A549 (cell line): ENCODE measurements around the gene SLC8A1.

ENCODE experiments used
- CBX2 ChIP-seq: fragments of 200-600 bp; sonication (generic); IDR thresholded peaks from 2 replicates; pipeline ENCODE4 v1.6.1; 2016; ENCODE audit warnings: low read depth, mild to moderate bottlenecking, borderline replicate concordance
- CBX8 ChIP-seq: fragments of 200-600 bp; sonication (generic); IDR thresholded peaks from 2 replicates; pipeline ENCODE4 v1.6.1; 2016
- EHMT2 ChIP-seq: fragments of 200-600 bp; sonication (generic); IDR thresholded peaks from 2 replicates; pipeline ENCODE4 v1.6.1; 2016; ENCODE audit warnings: antibody characterized with exemption, low read depth, mild to moderate bottlenecking, moderate library complexity
- KDM1A ChIP-seq: fragments of 200-600 bp; sonication (generic); IDR thresholded peaks from 2 replicates; pipeline ENCODE4 v1.6.1; 2016; ENCODE audit warnings: low read depth, mild to moderate bottlenecking
- POLR2A ChIP-seq: IDR thresholded peaks from 2 replicates; pipeline ENCODE4 v1.6.1; 2012; ENCODE audit warnings: mild to moderate bottlenecking, low read length
- TF ChIP-seq, protein P1 (sequence below): fragments of >200 bp; sonication (Bioruptor Twin); formaldehyde crosslinking; IDR thresholded peaks from 3 replicates; pipeline ENCODE4 v1.5.1; 2016

DNA sequence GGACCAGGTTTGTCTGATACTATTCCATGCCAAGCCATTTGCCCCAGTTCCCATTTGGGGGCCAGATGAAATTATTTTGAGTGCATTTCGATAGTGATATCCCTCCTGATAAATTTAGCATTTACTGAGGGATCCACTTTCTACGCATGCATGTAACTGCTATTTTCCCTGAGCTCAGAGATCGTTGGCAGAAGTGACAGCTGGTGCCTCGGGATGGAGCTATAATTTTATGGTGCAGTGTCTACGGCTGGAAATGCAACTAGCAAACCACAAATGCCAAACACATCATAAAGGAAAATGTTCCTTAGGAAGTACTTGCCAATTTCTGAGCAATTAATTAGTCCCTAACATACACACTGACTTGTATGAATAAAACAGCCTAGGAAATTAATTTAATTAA lies 254.8 kb downstream of the SLC8A1 start:
- no peak for TF ChIP-seq KDM1A
- TF ChIP-seq EHMT2, result no peak
- TF ChIP-seq, protein P1, sequence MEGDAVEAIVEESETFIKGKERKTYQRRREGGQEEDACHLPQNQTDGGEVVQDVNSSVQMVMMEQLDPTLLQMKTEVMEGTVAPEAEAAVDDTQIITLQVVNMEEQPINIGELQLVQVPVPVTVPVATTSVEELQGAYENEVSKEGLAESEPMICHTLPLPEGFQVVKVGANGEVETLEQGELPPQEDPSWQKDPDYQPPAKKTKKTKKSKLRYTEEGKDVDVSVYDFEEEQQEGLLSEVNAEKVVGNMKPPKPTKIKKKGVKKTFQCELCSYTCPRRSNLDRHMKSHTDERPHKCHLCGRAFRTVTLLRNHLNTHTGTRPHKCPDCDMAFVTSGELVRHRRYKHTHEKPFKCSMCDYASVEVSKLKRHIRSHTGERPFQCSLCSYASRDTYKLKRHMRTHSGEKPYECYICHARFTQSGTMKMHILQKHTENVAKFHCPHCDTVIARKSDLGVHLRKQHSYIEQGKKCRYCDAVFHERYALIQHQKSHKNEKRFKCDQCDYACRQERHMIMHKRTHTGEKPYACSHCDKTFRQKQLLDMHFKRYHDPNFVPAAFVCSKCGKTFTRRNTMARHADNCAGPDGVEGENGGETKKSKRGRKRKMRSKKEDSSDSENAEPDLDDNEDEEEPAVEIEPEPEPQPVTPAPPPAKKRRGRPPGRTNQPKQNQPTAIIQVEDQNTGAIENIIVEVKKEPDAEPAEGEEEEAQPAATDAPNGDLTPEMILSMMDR, result no peak
- TF ChIP-seq CBX8, result no peak
- TF ChIP-seq CBX2, result no peak
- TF ChIP-seq POLR2A, result no peak
